ENCODE measurements around the gene HUWE1.

GRCh38 chrX:53483416-53483815 is 203.1 kb downstream of the HUWE1 start:
- TF ChIP-seq POLR2AphosphoS5 (IDR thresholded peaks at IDR 0.05; ENCODE audit: low read depth): no peak
- no peak for TF ChIP-seq CTCF (conservative IDR thresholded peaks at IDR 0.05; ENCODE audit: low read depth in 2 of 2)
- no peak for TF ChIP-seq EZH2phosphoT487 (IDR thresholded peaks at IDR 0.05; ENCODE audit: unreplicated experiment)
- TF ChIP-seq, protein P1, sequence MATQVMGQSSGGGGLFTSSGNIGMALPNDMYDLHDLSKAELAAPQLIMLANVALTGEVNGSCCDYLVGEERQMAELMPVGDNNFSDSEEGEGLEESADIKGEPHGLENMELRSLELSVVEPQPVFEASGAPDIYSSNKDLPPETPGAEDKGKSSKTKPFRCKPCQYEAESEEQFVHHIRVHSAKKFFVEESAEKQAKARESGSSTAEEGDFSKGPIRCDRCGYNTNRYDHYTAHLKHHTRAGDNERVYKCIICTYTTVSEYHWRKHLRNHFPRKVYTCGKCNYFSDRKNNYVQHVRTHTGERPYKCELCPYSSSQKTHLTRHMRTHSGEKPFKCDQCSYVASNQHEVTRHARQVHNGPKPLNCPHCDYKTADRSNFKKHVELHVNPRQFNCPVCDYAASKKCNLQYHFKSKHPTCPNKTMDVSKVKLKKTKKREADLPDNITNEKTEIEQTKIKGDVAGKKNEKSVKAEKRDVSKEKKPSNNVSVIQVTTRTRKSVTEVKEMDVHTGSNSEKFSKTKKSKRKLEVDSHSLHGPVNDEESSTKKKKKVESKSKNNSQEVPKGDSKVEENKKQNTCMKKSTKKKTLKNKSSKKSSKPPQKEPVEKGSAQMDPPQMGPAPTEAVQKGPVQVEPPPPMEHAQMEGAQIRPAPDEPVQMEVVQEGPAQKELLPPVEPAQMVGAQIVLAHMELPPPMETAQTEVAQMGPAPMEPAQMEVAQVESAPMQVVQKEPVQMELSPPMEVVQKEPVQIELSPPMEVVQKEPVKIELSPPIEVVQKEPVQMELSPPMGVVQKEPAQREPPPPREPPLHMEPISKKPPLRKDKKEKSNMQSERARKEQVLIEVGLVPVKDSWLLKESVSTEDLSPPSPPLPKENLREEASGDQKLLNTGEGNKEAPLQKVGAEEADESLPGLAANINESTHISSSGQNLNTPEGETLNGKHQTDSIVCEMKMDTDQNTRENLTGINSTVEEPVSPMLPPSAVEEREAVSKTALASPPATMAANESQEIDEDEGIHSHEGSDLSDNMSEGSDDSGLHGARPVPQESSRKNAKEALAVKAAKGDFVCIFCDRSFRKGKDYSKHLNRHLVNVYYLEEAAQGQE (IDR thresholded peaks at IDR 0.05; ENCODE audit: unreplicated experiment): no peak
- no peak for TF ChIP-seq EZH2 (IDR thresholded peaks at IDR 0.05; ENCODE audit: low read depth, unreplicated experiment)

Measured in GM23338 (cell line).